NCI-H2196 treated with DMSO at 0.1 percent for 48 hours (cell line): ENCODE data around the gene MICAL2.

ENCODE experiments used
- DNase-seq: peaks from one replicate; lab custom pipeline; 2025; ENCODE audit not compliant: unreplicated experiment; lab: John Stamatoyannopoulos, UW

MICAL2 gene

GRCh38 chr11:12154871-12155668 is 44.7 kb downstream of the MICAL2 start:
- no peak for DNase-seq

- no peak for DNase-seq
Observed at GRCh38 chr11:12155696-12156095, 45.3 kb downstream of the MICAL2 start.

DNA sequence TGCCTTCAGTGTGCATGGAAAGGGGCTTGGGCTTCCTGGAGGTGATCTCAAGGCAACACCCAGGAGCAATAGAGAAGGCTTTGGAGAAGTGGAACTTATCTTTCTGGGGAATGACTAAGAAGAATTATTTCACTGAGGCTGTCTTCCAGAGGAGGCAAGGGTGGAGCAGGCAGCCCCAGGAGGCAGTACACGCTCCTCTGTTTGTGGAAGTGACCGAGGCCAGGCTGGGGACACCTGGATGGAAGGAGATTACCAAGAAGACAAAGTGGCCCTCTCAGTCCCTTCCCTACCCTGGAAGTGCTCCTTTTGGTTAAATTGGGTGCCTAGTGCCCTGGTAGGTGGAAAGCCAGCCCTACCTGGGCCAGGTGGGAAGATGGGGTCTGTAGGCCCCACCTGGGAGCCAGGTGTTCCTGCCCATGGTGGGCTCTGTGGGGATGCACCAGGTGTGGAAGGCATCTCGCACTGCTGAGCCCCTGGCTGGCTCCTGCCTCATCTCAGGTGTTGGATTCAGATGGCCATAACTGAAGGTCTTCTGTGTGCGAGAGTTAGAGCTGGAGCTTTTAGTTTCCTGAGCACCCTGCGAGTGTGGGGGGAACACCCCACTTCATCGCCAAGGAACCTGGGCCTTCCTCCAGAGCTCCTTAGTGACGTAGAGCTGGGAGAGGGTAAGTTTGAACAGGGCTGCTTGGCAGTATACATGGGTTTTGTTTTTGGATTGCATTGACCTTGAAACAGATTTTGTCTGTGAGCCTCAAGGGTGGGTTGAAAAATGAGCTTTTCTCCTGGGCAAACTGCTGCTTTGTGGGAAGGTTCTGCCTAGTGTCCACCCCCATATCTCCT is 46.1 kb downstream of the MICAL2 start:
- no peak for DNase-seq

DNA sequence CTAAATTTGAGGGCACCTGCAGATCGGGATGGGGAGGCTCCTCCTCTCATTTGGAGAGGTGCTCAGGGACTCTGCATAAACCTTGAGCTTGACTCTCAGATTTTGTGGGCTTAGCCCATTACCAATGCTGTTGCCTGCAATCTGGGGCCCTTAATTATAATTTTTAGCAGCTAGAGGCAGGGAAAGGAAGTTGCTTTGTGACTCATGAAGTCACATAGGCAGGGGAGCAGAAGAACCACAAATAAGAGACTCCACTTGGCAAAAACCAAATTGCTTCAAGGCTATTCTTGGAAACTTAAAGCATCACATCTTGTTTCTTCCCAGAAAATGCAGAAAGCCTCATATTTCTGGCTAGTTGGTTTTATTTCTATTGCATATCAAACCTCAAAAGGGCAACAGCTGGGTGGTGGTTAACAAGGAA is 46.9 kb downstream of the MICAL2 start:
- DNase-seq, result no peak

- no peak for DNase-seq
Observed at GRCh38 chr11:12158909-12159308, 48.5 kb downstream of the MICAL2 start.

GRCh38 chr11:12159351-12160099 is 49.1 kb downstream of the MICAL2 start:
- no peak for DNase-seq

DNA sequence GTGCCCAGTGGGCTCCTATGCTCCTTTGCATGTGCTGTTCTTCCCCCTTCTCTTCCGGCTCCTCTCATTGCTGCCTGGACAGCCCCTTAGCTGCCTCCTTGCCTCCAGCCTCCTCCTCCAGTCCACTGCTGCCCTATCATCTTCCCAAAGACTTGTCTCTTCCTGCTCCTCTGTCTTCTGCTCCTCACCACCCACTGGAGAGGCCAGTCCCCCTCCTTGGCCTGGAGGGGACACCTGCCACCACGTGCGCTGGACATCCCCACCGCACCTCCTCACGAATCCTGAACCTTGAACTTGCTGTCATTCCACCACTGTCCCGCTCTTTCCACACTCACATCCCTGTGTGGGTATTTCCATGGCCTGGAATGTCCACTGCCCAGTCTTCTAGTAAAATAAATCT is 49.8 kb downstream of the MICAL2 start:
- DNase-seq, result no peak

DNA sequence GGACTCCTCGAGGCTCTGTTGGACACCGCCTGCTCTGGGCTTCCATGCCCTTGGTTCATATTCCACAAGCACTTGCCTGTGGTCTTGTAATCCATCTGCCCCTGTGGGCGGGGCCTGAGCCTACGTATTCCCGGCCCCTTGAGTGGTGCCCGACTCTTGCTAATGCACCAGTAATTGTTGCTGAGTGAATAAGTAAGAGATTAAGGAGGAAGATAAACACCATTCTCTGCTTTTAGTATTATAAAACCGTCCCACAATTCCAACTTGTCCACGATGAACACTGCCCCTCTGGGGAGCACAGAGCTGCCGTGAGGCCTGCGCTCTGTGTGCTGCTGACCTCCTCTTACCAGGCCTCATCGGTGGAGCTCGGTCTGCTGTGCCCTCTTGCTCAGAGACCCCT is 50.3 kb downstream of the MICAL2 start:
- DNase-seq, result no peak

DNA sequence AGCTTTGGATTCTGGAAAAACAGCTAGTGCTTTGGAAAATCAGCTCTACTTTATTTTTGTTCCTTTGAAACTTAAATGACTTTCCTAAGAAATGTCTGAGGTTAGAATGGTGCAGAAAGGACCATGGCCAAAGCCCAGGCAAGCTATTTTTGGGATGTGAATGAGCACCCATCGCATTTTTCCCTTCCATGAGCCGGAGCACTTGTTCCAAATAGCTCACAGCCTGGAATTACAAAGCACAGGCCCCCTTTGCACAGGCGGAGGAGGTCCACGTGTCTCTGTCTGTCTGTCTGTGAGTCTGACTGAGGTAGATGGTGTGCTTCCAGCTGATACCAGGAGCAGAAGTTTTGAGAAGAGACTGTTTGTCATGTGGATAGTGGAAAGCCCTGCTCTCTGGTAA is 50.7 kb downstream of the MICAL2 start:
- DNase-seq, result no peak

DNA sequence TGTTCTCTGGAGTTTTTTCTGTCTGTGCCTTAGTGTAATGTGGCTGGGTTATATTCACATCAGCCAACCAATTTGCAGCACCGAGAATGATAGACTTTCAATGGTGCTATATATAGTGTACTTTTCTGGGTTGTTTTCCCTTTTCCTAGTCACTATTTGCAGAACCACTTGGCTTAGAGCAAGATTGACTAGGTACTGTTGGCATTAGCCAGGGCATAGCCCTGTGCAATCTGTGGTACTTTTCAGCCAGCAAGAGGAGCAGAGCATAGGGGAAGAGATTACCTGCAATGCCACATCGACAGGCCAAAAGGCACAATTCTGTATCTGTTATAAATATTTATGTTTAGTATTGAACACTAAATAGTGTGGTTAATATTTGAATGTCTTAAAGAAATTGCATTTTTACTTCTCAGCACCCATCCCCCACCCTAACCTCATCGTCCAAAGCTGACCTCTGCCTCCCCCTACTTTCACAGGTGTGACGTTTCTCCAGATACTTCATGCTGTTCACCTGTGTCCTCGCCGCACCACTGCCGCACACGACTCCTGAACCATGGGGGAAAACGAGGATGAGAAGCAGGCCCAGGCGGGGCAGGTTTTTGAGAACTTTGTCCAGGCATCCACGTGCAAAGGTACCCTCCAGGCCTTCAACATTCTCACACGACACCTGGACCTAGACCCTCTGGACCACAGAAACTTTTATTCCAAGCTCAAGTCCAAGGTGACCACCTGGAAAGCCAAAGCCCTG is 51.4 kb downstream of the MICAL2 start:
- DNase-seq, result no peak

- DNase-seq, result no peak
Observed at GRCh38 chr11:12162652-12163051, 52.3 kb downstream of the MICAL2 start.

DNA sequence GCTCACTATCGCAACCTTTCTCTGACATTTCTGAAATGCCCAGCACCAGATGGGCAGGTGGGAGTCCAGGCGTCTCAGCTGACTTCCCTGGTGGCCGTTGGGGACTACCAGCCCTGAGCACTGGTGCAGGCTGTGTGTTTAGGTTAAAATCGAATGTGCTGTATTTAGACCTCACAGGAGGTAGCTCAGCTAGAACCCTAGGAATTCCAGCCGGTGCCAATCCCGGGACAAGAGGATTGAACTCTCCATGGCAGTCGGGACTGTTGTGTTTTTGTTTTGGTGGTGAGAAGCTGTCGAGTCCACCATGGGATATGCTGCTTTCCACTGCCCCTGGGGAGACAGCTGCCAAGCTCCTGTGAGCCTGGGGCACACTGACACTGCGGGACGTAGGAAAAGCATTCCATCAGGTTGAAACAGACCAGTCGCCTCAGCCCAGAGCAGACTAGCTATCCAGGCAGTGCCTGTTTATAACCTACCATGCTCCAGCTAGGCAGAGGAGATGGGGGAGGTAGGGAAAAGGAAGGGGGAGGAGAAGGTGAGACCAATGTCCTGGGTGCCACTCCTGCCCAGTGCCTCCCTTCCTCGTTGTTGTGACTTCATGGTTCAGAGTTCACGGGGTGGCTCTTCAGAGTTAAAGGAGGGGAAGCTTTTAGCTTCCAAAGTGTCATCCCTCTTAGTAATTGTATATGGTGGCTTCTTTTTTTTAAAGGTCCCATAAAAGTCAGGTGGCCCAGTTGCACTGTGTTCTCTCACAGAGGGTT is 53.0 kb downstream of the MICAL2 start:
- no peak for DNase-seq

- no peak for DNase-seq
Observed at GRCh38 chr11:12164061-12165014, 53.9 kb downstream of the MICAL2 start.

DNA sequence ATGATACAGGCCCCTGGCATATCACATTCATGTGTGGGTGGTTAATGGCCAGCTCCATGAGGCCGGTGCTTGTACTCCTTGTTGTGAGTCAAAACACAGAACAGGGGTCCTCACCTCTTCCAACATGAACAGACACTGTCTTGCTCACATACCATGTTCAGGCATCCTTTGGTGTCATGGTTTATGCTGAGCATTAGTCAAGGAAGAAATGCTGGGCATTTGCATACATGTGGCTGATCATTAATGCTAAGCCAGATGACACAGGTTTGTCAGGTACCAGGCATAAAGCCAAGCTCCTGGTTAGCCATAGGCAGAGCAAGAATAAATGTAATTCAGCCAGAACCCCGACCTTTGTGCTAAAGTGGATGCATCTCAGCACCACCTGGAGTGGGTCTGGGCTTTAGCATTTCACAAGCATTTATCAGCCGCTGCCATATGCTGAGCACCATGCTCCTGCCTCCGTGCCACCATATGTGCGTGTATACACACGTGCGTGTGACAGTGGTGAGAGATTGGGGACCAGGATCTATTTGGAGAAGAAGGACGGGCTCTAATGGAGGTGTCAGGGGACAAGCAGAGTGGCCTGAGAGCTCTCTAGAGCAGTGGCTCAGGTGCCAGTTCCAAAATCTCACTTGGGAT is 55.0 kb downstream of the MICAL2 start:
- DNase-seq, result no peak

DNA sequence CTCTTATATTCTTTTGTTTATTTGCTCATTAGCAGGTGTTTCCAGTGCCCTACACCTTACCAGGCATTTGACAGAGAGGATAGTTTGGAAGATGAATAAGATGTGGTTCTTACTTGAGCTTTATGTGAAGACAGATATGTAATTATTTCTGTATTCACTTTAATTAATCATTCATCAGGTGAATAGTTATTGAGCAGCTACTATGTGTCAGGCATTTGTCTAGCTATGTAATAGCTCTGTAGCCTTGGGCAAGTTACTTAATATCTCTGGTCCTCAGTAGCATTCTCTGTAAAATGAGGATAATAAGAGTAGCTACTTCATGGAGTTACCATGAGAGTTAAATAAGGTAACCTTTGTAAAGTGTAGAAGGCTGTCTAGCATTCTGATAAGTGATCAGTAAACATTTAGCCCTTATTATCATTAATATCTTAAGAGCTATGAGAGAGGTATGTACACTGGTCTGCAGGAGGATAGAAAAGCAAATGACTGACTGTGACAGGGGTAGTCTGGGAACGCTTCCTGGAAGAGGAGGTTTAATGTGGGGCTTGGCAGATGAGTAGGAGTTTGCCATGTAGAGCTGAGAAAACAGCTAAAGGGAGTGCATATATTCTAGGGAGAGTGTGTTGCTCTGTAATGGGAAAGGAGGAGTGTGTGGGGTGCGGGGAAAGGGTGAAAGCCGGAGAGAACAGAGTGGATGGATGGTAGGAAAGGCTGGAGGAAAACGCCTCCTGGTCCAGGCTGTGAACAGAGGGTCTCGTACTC is 56.1 kb downstream of the MICAL2 start:
- DNase-seq, result no peak

DNA sequence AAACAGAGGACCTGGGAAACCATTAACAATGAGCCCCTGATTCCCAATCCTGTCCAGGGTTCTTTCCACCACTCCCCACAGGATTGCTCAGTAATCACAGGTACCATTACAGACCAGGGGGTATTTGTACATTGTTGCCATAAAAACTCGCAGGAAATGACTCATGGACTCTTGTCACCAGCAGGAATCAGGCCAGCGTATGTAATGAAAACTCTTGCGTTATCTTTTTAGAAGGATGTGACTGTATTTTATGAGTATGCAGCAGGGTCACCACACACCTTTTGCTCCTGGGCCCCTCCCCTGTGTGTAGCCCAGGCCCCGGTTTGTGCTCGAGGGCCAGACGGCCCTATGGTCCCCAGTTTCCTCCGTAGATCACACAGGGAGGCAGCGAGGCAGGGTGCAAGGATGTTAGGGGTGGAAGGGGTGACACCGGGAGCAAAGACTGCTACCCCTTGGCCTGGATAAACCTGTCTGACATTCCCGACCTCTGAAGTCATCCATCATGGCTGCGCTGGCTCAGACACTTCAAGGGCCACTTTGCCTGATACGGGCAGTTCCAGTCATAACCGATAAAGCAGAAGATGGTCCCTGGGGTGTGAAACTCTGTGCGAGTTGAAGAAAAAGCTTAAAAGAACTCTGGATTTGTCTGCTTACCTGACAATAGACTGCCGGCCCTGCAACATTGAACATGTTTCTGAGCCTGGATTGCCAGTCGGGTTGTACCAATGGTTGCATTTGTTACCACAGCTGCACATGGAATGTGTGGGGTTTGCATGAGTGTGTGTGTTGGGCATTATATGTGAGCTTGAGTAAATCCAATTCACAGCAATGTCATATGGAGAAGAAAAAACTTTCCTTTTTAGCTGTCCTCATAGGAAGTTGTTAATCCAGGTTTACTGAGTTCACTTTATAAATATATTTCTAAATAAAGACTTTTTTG is 56.9 kb downstream of the MICAL2 start:
- DNase-seq, result no peak

GRCh38 chr11:12168114-12168513 is 57.7 kb downstream of the MICAL2 start:
- DNase-seq, result no peak
